Right ventricle myocardium inferior (tissue), 1 donor: ENCODE measurements around the gene PHC3. TPM values are rescaled to one million over a fixed set of nuclear protein-coding genes. Genes with fewer than 3 reads are reported as not detected.

Experiments used
- ATAC-seq: fragments of 200-7000 bp; cut with Tn5 transposase; one replicate; pipeline ENCODE4 v1.9.1; 2020; ENCODE audit warnings: mild to moderate bottlenecking, moderate library complexity
- DNase-seq: peaks from one replicate; pipeline ENCODE4 v3.0.0; 2021; ENCODE audit errors: missing footprints
- intact Hi-C: fragments of 100-400 bp; cut with DNase I; formaldehyde crosslinking; loops from one replicate; pipeline ENCODE4 v1.11.0; 2022
- total RNA-seq: library from RNA; stranded (reverse); fragmentation: NEBNext Ultra II Directional; extraction: Animal tissue kit (Norgen Biotek cat#: 25700); gene quantifications from one replicate; pipeline ENCODE4 v1.2.1, GENCODE V29; 2021
- donor health status: DM: no; HTN: yes; CAD: no; lungs with severe emphysema.

Gene PHC3
- total RNA-seq, 1 donor from 2014 or later: 46.8 TPM

GRCh38 chr3:170056710-170057454 is 124.7 kb downstream of the PHC3 start:
- intact Hi-C loops: no loop called here
- DNase-seq (no peak), ATAC-seq (no peak)

GRCh38 chr3:170055209-170055608 is 126.3 kb downstream of the PHC3 start:
- DNase-seq (no peak), ATAC-seq (no peak)
- intact Hi-C loops: no loop called here

GRCh38 chr3:170054204-170054603 is 127.3 kb downstream of the PHC3 start:
- intact Hi-C loops: no loop called here
- no peak for DNase-seq
- ATAC-seq: no peak

- intact Hi-C loops: no loop called here
- DNase-seq: no peak
- ATAC-seq: no peak
Observed at GRCh38 chr3:170052398-170052797, 129.1 kb downstream of the PHC3 start.

- intact Hi-C loops: no loop called here
- ATAC-seq (no peak), DNase-seq (no peak)
Observed at GRCh38 chr3:170050753-170051152, 130.8 kb downstream of the PHC3 start.

GRCh38 chr3:170049146-170050000 is 132.2 kb downstream of the PHC3 start:
- no peak for DNase-seq
- peak; percentile 37 for ATAC-seq
- intact Hi-C loops: no loop called here

GRCh38 chr3:170047133-170047404 is 134.5 kb downstream of the PHC3 start:
- DNase-seq (no peak), ATAC-seq (no peak)
- intact Hi-C loops: no loop called here

GRCh38 chr3:170046269-170047132 is 135.0 kb downstream of the PHC3 start:
- intact Hi-C loops: no loop called here
- no peak for DNase-seq
- no peak for ATAC-seq

GRCh38 chr3:170044795-170045244 is 136.7 kb downstream of the PHC3 start:
- DNase-seq (no peak), ATAC-seq (peak; percentile 28)
- intact Hi-C loops: no loop called here

GRCh38 chr3:170044271-170044670 is 137.3 kb downstream of the PHC3 start:
- peak; percentile 28 for ATAC-seq
- intact Hi-C loops: no loop called here

GRCh38 chr3:170043506-170043905 is 138.0 kb downstream of the PHC3 start:
- no peak for ATAC-seq
- no peak for DNase-seq
- intact Hi-C loops: no loop called here

More at GRCh38 chr3:170044271-170044670, 137.3 kb downstream of the PHC3 start:
- DNase-seq: no peak

- intact Hi-C loops: no loop called here
- DNase-seq: no peak
- ATAC-seq: no peak
Observed at GRCh38 chr3:170040418-170040817, 141.1 kb downstream of the PHC3 start.

- intact Hi-C loops: loop anchor here (10.0 kb wide), 1 partner anchor 174 kb away; the partner anchor contains the start of gene LRRC31
- DNase-seq: peak; percentile 76
- no peak for ATAC-seq
Observed at GRCh38 chr3:170038434-170039110, 143.0 kb downstream of the PHC3 start.

Other genes with a start within 250 kb of the PHC3 start
- gene SEC62, start 214.9 kb downstream of the PHC3 start, total RNA-seq: 78.0 TPM
- 1.2 TPM for gene GPR160, start 143.7 kb downstream of the PHC3 start, total RNA-seq
- gene PRKCI, start 40.7 kb upstream of the PHC3 start, total RNA-seq: 17.2 TPM
- gene SKIL, start 176.0 kb upstream of the PHC3 start, total RNA-seq: 14.2 TPM
- gene CLDN11, start 237.1 kb upstream of the PHC3 start, total RNA-seq: 2.7 TPM